IMR-90 (cell line): Measurements from ENCODE around the gene POLR2L. TPM values are rescaled to one million over a fixed set of nuclear protein-coding genes. Genes with fewer than 3 reads are reported as not detected.

Source experiments
- ATAC-seq: fragments of 200-7000 bp; cut with Tn5 transposase; 2 replicates; pipeline ENCODE4 v1.9.1; 2020; ENCODE audit warnings: low read depth, mild to moderate bottlenecking, moderate library complexity
- BruUV-seq: library from RNA; stranded (reverse); fragments of 400-500 nt; replicated peaks from 2 replicates; lab custom pipeline; 2021; lab: Mats Ljungman, UMichigan
- CTCF ChIA-PET: fragments of 300-600 bp; formaldehyde crosslinking; extraction: SDS; loops from one replicate; lab custom pipeline; 2021; ENCODE audit warnings: antibody characterized with exemption; lab: Yijun Ruan, JAX
- POLR2A ChIA-PET: fragments of 300-600 bp; sonication (Branson Sonifier 250); formaldehyde crosslinking; loops from one replicate; lab custom pipeline; 2022; ENCODE audit warnings: antibody characterized with exemption; ENCODE audit not compliant: unreplicated experiment; lab: Charles Lee
- DNase-seq: peaks from one replicate; pipeline ENCODE4 v3.0.0; 2013
- H2AFZ ChIP-seq: replicated peaks from 2 replicates; pipeline ENCODE3; 2013; ENCODE audit warnings: low read length, mild to moderate bottlenecking; ENCODE audit not compliant: poor library complexity
- H2AK5ac ChIP-seq: 2 replicates; pipeline ENCODE4 v1.6.1; 2013; ENCODE audit warnings: low read depth, low read length, inconsistent platforms
- H2AK9ac ChIP-seq: replicated peaks from 2 replicates; pipeline ENCODE3; 2013; ENCODE audit warnings: mild to moderate bottlenecking, low read depth, low read length, moderate library complexity; ENCODE audit not compliant: poor library complexity
- H2BK120ac ChIP-seq: 2 replicates; pipeline ENCODE4 v1.6.1; 2013; ENCODE audit warnings: low read depth, low read length, inconsistent platforms
- H2BK15ac ChIP-seq: 3 replicates; pipeline ENCODE4 v1.6.1; 2013; ENCODE audit warnings: low read depth, low read length, inconsistent platforms
- H2BK20ac ChIP-seq: 2 replicates; pipeline ENCODE4 v1.6.1; 2013; ENCODE audit warnings: low read depth, mild to moderate bottlenecking, inconsistent platforms, low read length, moderate library complexity
- H2BK5ac ChIP-seq: 2 replicates; pipeline ENCODE4 v1.6.1; 2013; ENCODE audit warnings: mild to moderate bottlenecking, low read depth, low read length, inconsistent platforms; ENCODE audit not compliant: poor library complexity, severe bottlenecking
- H3K14ac ChIP-seq: replicated peaks from 2 replicates; pipeline ENCODE4 v1.6.1; 2013; ENCODE audit warnings: low read depth, low read length, inconsistent platforms
- H3K18ac ChIP-seq: 2 replicates; pipeline ENCODE4 v1.6.1; 2013; ENCODE audit warnings: low read depth, low read length, control low read depth
- H3K23ac ChIP-seq: 2 replicates; pipeline ENCODE4 v1.6.1; 2013; ENCODE audit warnings: low read depth, low read length, inconsistent platforms
- H3K27ac ChIP-seq: 2 replicates; pipeline ENCODE4 v1.5.1; 2013; ENCODE audit warnings: mild to moderate bottlenecking, control low read depth, low read length; ENCODE audit not compliant: insufficient read depth
- H3K27me3 ChIP-seq: 2 replicates; pipeline ENCODE4 v1.6.1; 2013; ENCODE audit warnings: low read length; ENCODE audit not compliant: control insufficient read depth, insufficient read depth
- H3K36me3 ChIP-seq: 2 replicates; pipeline ENCODE4 v1.6.1; 2013; ENCODE audit warnings: low read length, mixed read lengths; ENCODE audit not compliant: control insufficient read depth, insufficient read depth
- H3K4ac ChIP-seq: 2 replicates; pipeline ENCODE4 v1.6.1; 2013; ENCODE audit warnings: low read depth, low read length, inconsistent platforms
- H3K4me1 ChIP-seq: 2 replicates; pipeline ENCODE4 v1.6.1; 2013; ENCODE audit warnings: low read length, mixed read lengths; ENCODE audit not compliant: control insufficient read depth, insufficient read depth
- H3K4me2 ChIP-seq: 2 replicates; pipeline ENCODE4 v1.6.1; 2013; ENCODE audit warnings: low read depth, mild to moderate bottlenecking, control low read depth, low read length, moderate library complexity
- H3K4me3 ChIP-seq: 2 replicates; pipeline ENCODE4 v1.5.1; 2013; ENCODE audit warnings: low read depth, mild to moderate bottlenecking, control low read depth, low read length, moderate library complexity; ENCODE audit not compliant: insufficient read depth
- H3K56ac ChIP-seq: 2 replicates; pipeline ENCODE4 v1.6.1; 2013; ENCODE audit warnings: low read length, inconsistent platforms; ENCODE audit not compliant: insufficient read depth; ENCODE audit errors: extremely low read depth
- H3K79me1 ChIP-seq, 2 experiments: 2 replicates each; pipeline ENCODE4 v1.6.1; 2013; ENCODE audit warnings: low read length in 2 of 2, inconsistent platforms in 1 of 2, low read depth in 1 of 2
- H3K9ac ChIP-seq: 2 replicates; pipeline ENCODE4 v1.6.1; 2013; ENCODE audit warnings: low read depth, low read length, control low read depth
- H3K9me1 ChIP-seq: 2 replicates; pipeline ENCODE4 v1.6.1; 2013; ENCODE audit warnings: low read length, inconsistent platforms; ENCODE audit not compliant: insufficient read depth
- H3K9me3 ChIP-seq: 2 replicates; pipeline ENCODE4 v1.6.1; 2013; ENCODE audit warnings: low read length; ENCODE audit not compliant: control insufficient read depth, insufficient read depth
- H4K20me1 ChIP-seq: 2 replicates; pipeline ENCODE4 v1.6.1; 2013; ENCODE audit warnings: low read length, inconsistent platforms; ENCODE audit not compliant: insufficient read depth
- H4K5ac ChIP-seq: 2 replicates; pipeline ENCODE4 v1.6.1; 2013; ENCODE audit warnings: mild to moderate bottlenecking, low read depth, low read length, control low read depth
- H4K8ac ChIP-seq, 2 experiments: 2 replicates each; pipeline ENCODE4 v1.6.1; 2013; ENCODE audit warnings: low read depth in 2 of 2, low read length in 2 of 2, control low read depth in 1 of 2, inconsistent platforms in 1 of 2
- H4K91ac ChIP-seq: 2 replicates; pipeline ENCODE4 v1.6.1; 2013; ENCODE audit warnings: low read depth, low read length, inconsistent platforms; ENCODE audit not compliant: insufficient read depth
- BHLHE40 ChIP-seq: fragments of 150-350 bp; IDR thresholded peaks from 2 replicates; pipeline ENCODE4 v1.6.1; 2016; ENCODE audit warnings: mild to moderate bottlenecking, low read depth, low read length
- CEBPB ChIP-seq: IDR thresholded peaks from 2 replicates; pipeline ENCODE4 v1.6.1; 2012; ENCODE audit warnings: low read depth, low read length, improper control_type of control experiment
- CHD1 ChIP-seq: IDR thresholded peaks from 2 replicates; pipeline ENCODE4 v1.6.1; 2012; ENCODE audit warnings: low read depth, low read length, improper control_type of control experiment
- FOS ChIP-seq: fragments of 150-350 bp; IDR thresholded peaks from 2 replicates; pipeline ENCODE4 v1.6.1; 2016; ENCODE audit warnings: low read depth, low read length
- MAFK ChIP-seq: IDR thresholded peaks from 2 replicates; pipeline ENCODE4 v1.6.1; 2012; ENCODE audit warnings: low read depth, low read length, improper control_type of control experiment
- MAZ ChIP-seq: IDR thresholded peaks from 2 replicates; pipeline ENCODE4 v1.6.1; 2012; ENCODE audit warnings: low read depth, mild to moderate bottlenecking, low read length, improper control_type of control experiment, moderate library complexity, borderline replicate concordance
- MXI1 ChIP-seq: IDR thresholded peaks from 2 replicates; pipeline ENCODE4 v1.6.1; 2012; ENCODE audit warnings: low read depth, mild to moderate bottlenecking, low read length, moderate library complexity, borderline replicate concordance
- NFE2L2 ChIP-seq: fragments of 150-350 bp; IDR thresholded peaks from 2 replicates; pipeline ENCODE4 v1.6.1; 2016; ENCODE audit warnings: low read depth, mild to moderate bottlenecking, low read length
- RAD21 ChIP-seq: IDR thresholded peaks from 2 replicates; pipeline ENCODE4 v1.6.1; 2012; ENCODE audit warnings: low read length, improper control_type of control experiment
- RCOR1 ChIP-seq: IDR thresholded peaks from 2 replicates; pipeline ENCODE4 v1.6.1; 2012; ENCODE audit warnings: mild to moderate bottlenecking, low read length, improper control_type of control experiment; ENCODE audit not compliant: insufficient replicate concordance
- RFX5 ChIP-seq: IDR thresholded peaks from 2 replicates; pipeline ENCODE4 v1.8.0; 2012; ENCODE audit warnings: low read depth, mild to moderate bottlenecking, low read length, moderate library complexity
- SMC3 ChIP-seq: fragments of 150-350 bp; IDR thresholded peaks from 2 replicates; pipeline ENCODE4 v1.6.1; 2016; ENCODE audit warnings: low read depth, mild to moderate bottlenecking, antibody characterized with exemption, low read length, moderate library complexity
- WGBS, 2 experiments: methylation state at CpG; one replicate each; pipeline versions ENCODE4 v1.1.5 to v1.1.7; 2013; ENCODE audit warnings: missing lambda C conversion rate in 2 of 2; ENCODE audit not compliant: insufficient read length in 1 of 2; ENCODE audit errors: extremely low coverage in 2 of 2; 5-methylcytosine and 5-hydroxymethylcytosine counted together
- dilution Hi-C: fragments of 300-500 bp; cut with HindIII; formaldehyde crosslinking; loops from one replicate; pipeline ENCODE4 v1.14.3; 2018; ENCODE audit warnings: low sequenced_read_pairs; ENCODE audit not compliant: unreplicated experiment
- in situ Hi-C: fragments of 300-500 bp; cut with MboI; formaldehyde crosslinking; loops from 3 replicates; pipeline ENCODE4 v1.14.3; 2019; ENCODE audit warnings: low sequenced_read_pairs, inconsistent platforms, mixed read lengths
- intact Hi-C: fragments of 100-400 bp; cut with micrococcal nuclease; formaldehyde crosslinking; loops from 2 replicates; pipeline ENCODE4 v1.10.0; 2022
- polyA plus RNA-seq, 3 experiments: library from polyadenylated mRNA; depleted of rRNA; stranded (reverse); fragments of >200 nt; gene quantifications; 2 replicates each; pipeline ENCODE4 v1.2.3, GENCODE V29; 2012; ENCODE audit warnings: low replicate concordance in 1 of 3
- total RNA-seq: library from RNA; depleted of rRNA; stranded (reverse); fragments of >200 nt; gene quantifications from 2 replicates; pipeline ENCODE4 v1.2.3, GENCODE V29; 2012
- TF ChIP-seq, protein P1 (sequence below): fragments of 150-350 bp; IDR thresholded peaks from 2 replicates; pipeline ENCODE4 v1.6.1; 2017; ENCODE audit warnings: mild to moderate bottlenecking, antibody characterized with exemption, low read length, low read depth
- TF ChIP-seq, protein P2 (sequence below): conservative IDR thresholded peaks from 2 replicates; pipeline ENCODE4 v1.5.1; 2012; ENCODE audit warnings: mild to moderate bottlenecking, low read depth, low read length, improper control_type of control experiment
- TF ChIP-seq, protein P3 (sequence below): fragments of 150-350 bp; IDR thresholded peaks from 2 replicates; pipeline ENCODE4 v1.6.1; 2016; ENCODE audit warnings: low read depth, mild to moderate bottlenecking, low read length, moderate library complexity, borderline replicate concordance

Gene POLR2L
- total and polyA plus RNA-seq, 2 of the 4 experiments (the other 2 are of a cell fraction): 44.4 to 416 TPM

DNA sequence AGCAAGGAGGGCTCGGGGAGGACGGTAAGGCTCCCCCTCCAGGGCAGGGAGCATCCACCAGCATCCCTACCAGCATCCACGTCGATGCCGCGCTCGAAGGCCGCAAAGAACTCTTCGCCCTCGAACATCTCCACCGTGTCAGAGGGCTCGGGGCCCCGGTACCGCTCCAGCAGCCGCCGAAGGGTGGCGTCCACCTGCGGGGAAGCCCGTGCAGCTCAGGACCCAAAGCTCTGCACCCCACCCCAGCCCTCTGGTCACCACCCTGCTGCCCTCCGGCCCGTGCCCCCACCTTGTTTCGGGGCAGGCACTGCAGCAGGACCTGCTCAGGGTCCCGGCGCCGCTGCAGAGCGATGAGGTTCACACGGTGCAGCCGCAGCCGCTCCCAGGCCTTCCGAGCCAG is 41.9 kb downstream of the POLR2L start:
- no peak for ATAC-seq
- Histone ChIP-seq H3K23ac (no peak overlapping the region), H3K56ac (no peak overlapping the region), H3K14ac (no peak overlapping the region), H3K4me2 (no peak overlapping the region), H2BK20ac (no peak overlapping the region), H3K9me1 (peaks cover 3% of the 10 kb centered on the region; the same call in 1 of the 2 replicates), H3K9ac (no peak overlapping the region), H2AK9ac (no peak overlapping the region), H3K27me3 (no peaks in the 10 kb centered on the region), H4K8ac (no peak overlapping the region), H4K5ac (no peak overlapping the region), H3K4me1 (peaks cover 25% of the 10 kb centered on the region), H4K20me1 (peaks cover 18% of the 10 kb centered on the region), H2AK5ac (no peak overlapping the region), H2BK5ac (no peak overlapping the region), H3K9me3 (no peaks in the 10 kb centered on the region), H3K36me3 (peaks cover 26% of the 10 kb centered on the region), H2BK15ac (no peak overlapping the region), H4K91ac (no peak overlapping the region), H2AFZ (peak overlapping the region; percentile 21), H3K18ac (no peak overlapping the region), H3K4ac (no peak overlapping the region), H3K79me1 (peaks cover 2 to 37% of the 10 kb centered on the region in 2 experiments; a peak in 3 of 4 replicates), H3K4me3 (no peak overlapping the region), H2BK120ac (no peak overlapping the region), H3K27ac (no peak overlapping the region)
- BruUV-seq: no TSS peak
- no peak for TF ChIP-seq MAFK
- TF ChIP-seq RCOR1: no peak
- no peak for TF ChIP-seq CEBPB
- TF ChIP-seq, protein P1, sequence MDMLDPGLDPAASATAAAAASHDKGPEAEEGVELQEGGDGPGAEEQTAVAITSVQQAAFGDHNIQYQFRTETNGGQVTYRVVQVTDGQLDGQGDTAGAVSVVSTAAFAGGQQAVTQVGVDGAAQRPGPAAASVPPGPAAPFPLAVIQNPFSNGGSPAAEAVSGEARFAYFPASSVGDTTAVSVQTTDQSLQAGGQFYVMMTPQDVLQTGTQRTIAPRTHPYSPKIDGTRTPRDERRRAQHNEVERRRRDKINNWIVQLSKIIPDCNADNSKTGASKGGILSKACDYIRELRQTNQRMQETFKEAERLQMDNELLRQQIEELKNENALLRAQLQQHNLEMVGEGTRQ: no peak
- TF ChIP-seq RFX5: no peak
- TF ChIP-seq, protein P2, sequence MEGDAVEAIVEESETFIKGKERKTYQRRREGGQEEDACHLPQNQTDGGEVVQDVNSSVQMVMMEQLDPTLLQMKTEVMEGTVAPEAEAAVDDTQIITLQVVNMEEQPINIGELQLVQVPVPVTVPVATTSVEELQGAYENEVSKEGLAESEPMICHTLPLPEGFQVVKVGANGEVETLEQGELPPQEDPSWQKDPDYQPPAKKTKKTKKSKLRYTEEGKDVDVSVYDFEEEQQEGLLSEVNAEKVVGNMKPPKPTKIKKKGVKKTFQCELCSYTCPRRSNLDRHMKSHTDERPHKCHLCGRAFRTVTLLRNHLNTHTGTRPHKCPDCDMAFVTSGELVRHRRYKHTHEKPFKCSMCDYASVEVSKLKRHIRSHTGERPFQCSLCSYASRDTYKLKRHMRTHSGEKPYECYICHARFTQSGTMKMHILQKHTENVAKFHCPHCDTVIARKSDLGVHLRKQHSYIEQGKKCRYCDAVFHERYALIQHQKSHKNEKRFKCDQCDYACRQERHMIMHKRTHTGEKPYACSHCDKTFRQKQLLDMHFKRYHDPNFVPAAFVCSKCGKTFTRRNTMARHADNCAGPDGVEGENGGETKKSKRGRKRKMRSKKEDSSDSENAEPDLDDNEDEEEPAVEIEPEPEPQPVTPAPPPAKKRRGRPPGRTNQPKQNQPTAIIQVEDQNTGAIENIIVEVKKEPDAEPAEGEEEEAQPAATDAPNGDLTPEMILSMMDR: no peak
- TF ChIP-seq MXI1: no peak
- TF ChIP-seq CHD1: no peak
- no peak for TF ChIP-seq BHLHE40
- TF ChIP-seq MAZ: no peak
- TF ChIP-seq FOS: no peak
- TF ChIP-seq, protein P3, sequence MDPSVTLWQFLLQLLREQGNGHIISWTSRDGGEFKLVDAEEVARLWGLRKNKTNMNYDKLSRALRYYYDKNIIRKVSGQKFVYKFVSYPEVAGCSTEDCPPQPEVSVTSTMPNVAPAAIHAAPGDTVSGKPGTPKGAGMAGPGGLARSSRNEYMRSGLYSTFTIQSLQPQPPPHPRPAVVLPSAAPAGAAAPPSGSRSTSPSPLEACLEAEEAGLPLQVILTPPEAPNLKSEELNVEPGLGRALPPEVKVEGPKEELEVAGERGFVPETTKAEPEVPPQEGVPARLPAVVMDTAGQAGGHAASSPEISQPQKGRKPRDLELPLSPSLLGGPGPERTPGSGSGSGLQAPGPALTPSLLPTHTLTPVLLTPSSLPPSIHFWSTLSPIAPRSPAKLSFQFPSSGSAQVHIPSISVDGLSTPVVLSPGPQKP: no peak
- no peak for TF ChIP-seq SMC3
- no peak for TF ChIP-seq NFE2L2
- no peak for TF ChIP-seq RAD21
- CTCF ChIA-PET: no interaction called here
- POLR2A ChIA-PET: no interaction called here
- dilution Hi-C loops: no loop called here
- intact Hi-C loops: no loop called here
- DNase-seq: no peak
- in situ Hi-C loops: no loop called here
- WGBS, 2 experiments: 95% methylated on average over 12 of the region's 30 CpGs; no CpG with 5 or more reads in 1 of the 2 experiments
